H9 (cell line): ENCODE measurements around the gene VTA1. TPM values are rescaled to one million over a fixed set of nuclear protein-coding genes. Genes with fewer than 3 reads are reported as not detected.

Experiments used
- DNase-seq: peaks from one replicate; pipeline ENCODE4 v3.0.0-alpha.2; 2017
- H2AFZ ChIP-seq: one replicate; pipeline ENCODE4 v1.6.1; 2013; ENCODE audit warnings: mild to moderate bottlenecking, low read length, control low read depth, moderate library complexity
- H2AK5ac ChIP-seq: 2 replicates; pipeline ENCODE4 v1.6.1; 2013; ENCODE audit warnings: low read length, control low read depth, mixed read lengths; ENCODE audit not compliant: insufficient read length
- H2BK120ac ChIP-seq: one replicate; pipeline ENCODE4 v1.6.1; 2013; ENCODE audit warnings: low read depth, mild to moderate bottlenecking, low read length, control low read depth, inconsistent platforms; ENCODE audit not compliant: poor library complexity, severe bottlenecking
- H2BK12ac ChIP-seq: 2 replicates; pipeline ENCODE4 v1.6.1; 2013; ENCODE audit warnings: low read length, control low read depth, mixed read lengths, low read depth; ENCODE audit not compliant: insufficient read length
- H2BK15ac ChIP-seq: 2 replicates; pipeline ENCODE4 v1.6.1; 2013; ENCODE audit warnings: low read depth, low read length, control low read depth
- H2BK20ac ChIP-seq: one replicate; pipeline ENCODE4 v1.6.1; 2013; ENCODE audit warnings: low read depth, mild to moderate bottlenecking, low read length, control low read depth, inconsistent platforms; ENCODE audit not compliant: poor library complexity, severe bottlenecking
- H2BK5ac ChIP-seq: 2 replicates; pipeline ENCODE4 v1.6.1; 2013; ENCODE audit warnings: low read length, control low read depth, mixed read lengths; ENCODE audit not compliant: insufficient read length
- H3K14ac ChIP-seq: 2 replicates; pipeline ENCODE4 v1.6.1; 2013; ENCODE audit warnings: low read length, control low read depth; ENCODE audit not compliant: insufficient read depth
- H3K18ac ChIP-seq: 2 replicates; pipeline ENCODE4 v1.6.1; 2013; ENCODE audit warnings: low read depth, mild to moderate bottlenecking, mixed read lengths, low read length, control low read depth; ENCODE audit not compliant: insufficient read length
- H3K23ac ChIP-seq: 2 replicates; pipeline ENCODE4 v1.6.1; 2013; ENCODE audit warnings: low read length, control low read depth, mixed read lengths, low read depth; ENCODE audit not compliant: insufficient read length
- H3K23me2 ChIP-seq: 2 replicates; pipeline ENCODE4 v1.6.1; 2013; ENCODE audit warnings: low read depth, mild to moderate bottlenecking, mixed read lengths, low read length, control low read depth; ENCODE audit not compliant: insufficient read length, poor library complexity, severe bottlenecking
- H3K27ac ChIP-seq: 2 replicates; pipeline ENCODE4 v1.5.1; 2013; ENCODE audit warnings: low read length, control low read depth, mixed read lengths, low read depth; ENCODE audit not compliant: insufficient read length
- H3K27me3 ChIP-seq: 2 replicates; pipeline ENCODE4 v1.6.1; 2013; ENCODE audit warnings: low read length, control low read depth, inconsistent platforms; ENCODE audit not compliant: insufficient read depth
- H3K4ac ChIP-seq: 2 replicates; pipeline ENCODE4 v1.6.1; 2013; ENCODE audit warnings: low read depth, mild to moderate bottlenecking, control low read depth, inconsistent platforms, low read length, moderate library complexity
- H3K4me1 ChIP-seq: 2 replicates; pipeline ENCODE4 v1.6.1; 2013; ENCODE audit warnings: low read length, control low read depth, inconsistent platforms; ENCODE audit not compliant: insufficient read depth
- H3K4me2 ChIP-seq: 2 replicates; pipeline ENCODE4 v1.6.1; 2013; ENCODE audit warnings: low read length, control low read depth, mixed read lengths; ENCODE audit not compliant: insufficient read length, insufficient read depth
- H3K56ac ChIP-seq: 2 replicates; pipeline ENCODE4 v1.6.1; 2013; ENCODE audit warnings: low read depth, mild to moderate bottlenecking, mixed read lengths, low read length, control low read depth; ENCODE audit not compliant: insufficient read length
- H3K79me1 ChIP-seq: 2 replicates; pipeline ENCODE4 v1.6.1; 2013; ENCODE audit warnings: low read depth, mild to moderate bottlenecking, moderate library complexity, low read length, control low read depth, inconsistent platforms; ENCODE audit not compliant: insufficient read depth, poor library complexity, severe bottlenecking
- H3K79me2 ChIP-seq: 2 replicates; pipeline ENCODE4 v1.6.1; 2013; ENCODE audit warnings: low read length, control low read depth, inconsistent platforms; ENCODE audit not compliant: insufficient read depth
- H3K9ac ChIP-seq: 2 replicates; pipeline ENCODE4 v1.6.1; 2013; ENCODE audit warnings: low read length, control low read depth, mixed read lengths; ENCODE audit not compliant: insufficient read length; ENCODE audit errors: extremely low read depth
- H3K9me3 ChIP-seq: one replicate; pipeline ENCODE4 v1.6.1; 2013; ENCODE audit warnings: low read depth, low read length, inconsistent platforms; ENCODE audit not compliant: control insufficient read depth
- H3T11ph ChIP-seq: one replicate; pipeline ENCODE4 v1.6.1; 2013; ENCODE audit warnings: mild to moderate bottlenecking, low read length, control low read depth, inconsistent platforms
- H4K20me1 ChIP-seq: one replicate; pipeline ENCODE4 v1.6.1; 2013; ENCODE audit not compliant: control insufficient read depth, insufficient read length, insufficient read depth
- H4K5ac ChIP-seq: 2 replicates; pipeline ENCODE4 v1.6.1; 2013; ENCODE audit warnings: low read depth, mild to moderate bottlenecking, mixed read lengths, low read length, control low read depth; ENCODE audit not compliant: insufficient read length
- H4K8ac ChIP-seq: replicated peaks from 2 replicates; pipeline ENCODE4 v1.6.1; 2013; ENCODE audit warnings: low read length, control low read depth, mixed read lengths, low read depth; ENCODE audit not compliant: insufficient read length
- H4K91ac ChIP-seq: 2 replicates; pipeline ENCODE4 v1.6.1; 2013; ENCODE audit warnings: low read depth, mild to moderate bottlenecking, moderate library complexity, mixed read lengths, low read length, control low read depth; ENCODE audit not compliant: insufficient read length
- H3K27ac Mint-ChIP-seq, 3 experiments: 2 replicates in 2 of 3; 3 replicates in 1 of 3; pipeline ENCODE4 v1.8.0; 2020 to 2021; ENCODE audit warnings: mixed read lengths in 3 of 3, mild to moderate bottlenecking in 1 of 3, moderate library complexity in 1 of 3
- H3K27me3 Mint-ChIP-seq: 2 replicates; pipeline ENCODE4 v1.8.0; 2021; ENCODE audit warnings: low read depth, mild to moderate bottlenecking, moderate library complexity, mixed read lengths
- H3K36me3 Mint-ChIP-seq, 3 experiments: 2 replicates in 2 of 3; 3 replicates in 1 of 3; pipeline ENCODE4 v1.8.0; 2020 to 2021; ENCODE audit warnings: low read depth in 3 of 3, mixed read lengths in 3 of 3; ENCODE audit not compliant: insufficient read depth in 1 of 3
- H3K4me1 Mint-ChIP-seq, 2 experiments: 2 replicates each; pipeline ENCODE4 v1.8.0; 2020; ENCODE audit warnings: mixed read lengths in 2 of 2
- H3K4me3 Mint-ChIP-seq, 2 experiments: 2 replicates in 1 of 2; 3 replicates in 1 of 2; pipeline ENCODE4 v1.8.0; 2020 to 2021; ENCODE audit warnings: mild to moderate bottlenecking in 2 of 2, mixed read lengths in 2 of 2, moderate library complexity in 1 of 2
- H3K9me3 Mint-ChIP-seq, 2 experiments: 2 replicates in 1 of 2; 3 replicates in 1 of 2; pipeline ENCODE4 v1.8.0; 2020; ENCODE audit warnings: mild to moderate bottlenecking in 2 of 2, mixed read lengths in 2 of 2, moderate library complexity in 1 of 2
- WGBS: extraction: QIAGEN DNeasy Blood & Tissue Kit; methylation state at CpG from one replicate; pipeline ENCODE4 v1.1.7; 2013; ENCODE audit warnings: missing lambda C conversion rate, low lambda C conversion rate, mixed read lengths; ENCODE audit not compliant: insufficient read length; ENCODE audit errors: extremely low coverage; 5-methylcytosine and 5-hydroxymethylcytosine counted together
- total RNA-seq: library from RNA; stranded (reverse); gene quantifications from 2 replicates; pipeline ENCODE4 v1.2.1, GENCODE V29; 2021
- TF ChIP-seq, protein P1 (sequence below): fragments of 200-600 bp; sonication (generic); conservative IDR thresholded peaks from 3 replicates; pipeline ENCODE4 v1.8.0; 2021; ENCODE audit warnings: antibody characterized with exemption, mild to moderate bottlenecking

VTA1 gene
- total RNA-seq, 1 experiment from 2014 or later: 63.1 TPM

GRCh38 chr6:142240179-142240578, 93.1 kb downstream of the VTA1 start:
- Histone ChIP-seq H3K23ac (no peak overlapping the region), H3T11ph (no peak overlapping the region), H2BK5ac (no peak overlapping the region), H3K18ac (no peak overlapping the region), H4K91ac (no peak overlapping the region), H3K27me3 (no peaks in the 10 kb centered on the region), H3K23me2 (no peaks in the 10 kb centered on the region), H3K4me1 (peaks cover 3% of the 10 kb centered on the region; the same call in 1 of the 2 replicates), H3K27ac (no peak overlapping the region), H3K4me2 (no peak overlapping the region), H4K5ac (no peak overlapping the region), H3K4ac (no peak overlapping the region), H4K20me1 (no peaks in the 10 kb centered on the region), H3K56ac (no peak overlapping the region), H3K79me1 (no peaks in the 10 kb centered on the region), H2AFZ (no peak overlapping the region), H2BK120ac (no peak overlapping the region), H2BK12ac (no peak overlapping the region), H4K8ac (no peak overlapping the region), H3K9ac (no peak overlapping the region), H3K9me3 (no peaks in the 10 kb centered on the region), H2AK5ac (no peak overlapping the region), H2BK15ac (no peak overlapping the region), H3K14ac (no peak overlapping the region), H2BK20ac (no peak overlapping the region), H3K79me2 (no peaks in the 10 kb centered on the region)
- no peak overlapping the region for H3K4me3 Mint-ChIP-seq
- H3K9me3 Mint-ChIP-seq: no peaks in the 10 kb centered on the region
- no CpG with 5 or more reads among the region's 4 CpGs for WGBS
- H3K27ac Mint-ChIP-seq: no peak overlapping the region
- no peak for DNase-seq
- no peaks in the 10 kb centered on the region for H3K27me3 Mint-ChIP-seq
- no peaks in the 10 kb centered on the region for H3K36me3 Mint-ChIP-seq
- peaks cover 9 to 10% of the 10 kb centered on the region in 2 experiments; a peak in 3 of 4 replicates for H3K4me1 Mint-ChIP-seq
- TF ChIP-seq, protein P1, sequence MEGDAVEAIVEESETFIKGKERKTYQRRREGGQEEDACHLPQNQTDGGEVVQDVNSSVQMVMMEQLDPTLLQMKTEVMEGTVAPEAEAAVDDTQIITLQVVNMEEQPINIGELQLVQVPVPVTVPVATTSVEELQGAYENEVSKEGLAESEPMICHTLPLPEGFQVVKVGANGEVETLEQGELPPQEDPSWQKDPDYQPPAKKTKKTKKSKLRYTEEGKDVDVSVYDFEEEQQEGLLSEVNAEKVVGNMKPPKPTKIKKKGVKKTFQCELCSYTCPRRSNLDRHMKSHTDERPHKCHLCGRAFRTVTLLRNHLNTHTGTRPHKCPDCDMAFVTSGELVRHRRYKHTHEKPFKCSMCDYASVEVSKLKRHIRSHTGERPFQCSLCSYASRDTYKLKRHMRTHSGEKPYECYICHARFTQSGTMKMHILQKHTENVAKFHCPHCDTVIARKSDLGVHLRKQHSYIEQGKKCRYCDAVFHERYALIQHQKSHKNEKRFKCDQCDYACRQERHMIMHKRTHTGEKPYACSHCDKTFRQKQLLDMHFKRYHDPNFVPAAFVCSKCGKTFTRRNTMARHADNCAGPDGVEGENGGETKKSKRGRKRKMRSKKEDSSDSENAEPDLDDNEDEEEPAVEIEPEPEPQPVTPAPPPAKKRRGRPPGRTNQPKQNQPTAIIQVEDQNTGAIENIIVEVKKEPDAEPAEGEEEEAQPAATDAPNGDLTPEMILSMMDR: no peak
